Activated CD8-positive, alpha-beta memory T cell treated with anti-CD3 and anti-CD28 coated beads, Interleukin-2, amount 50 U/mL, for 1 hour (primary cell): Measurements from ENCODE around the gene ITGA1.
"Not testable (repeated sequence)": the region's sequence is repeated elsewhere in the genome, so short reads cannot be mapped to it uniquely, and the experiment has no call there.

Source experiments
- DNase-seq: peaks from one replicate; pipeline ENCODE4 v3.0.0-alpha.2; 2020; ENCODE audit errors: extremely low read depth

Gene ITGA1

DNA sequence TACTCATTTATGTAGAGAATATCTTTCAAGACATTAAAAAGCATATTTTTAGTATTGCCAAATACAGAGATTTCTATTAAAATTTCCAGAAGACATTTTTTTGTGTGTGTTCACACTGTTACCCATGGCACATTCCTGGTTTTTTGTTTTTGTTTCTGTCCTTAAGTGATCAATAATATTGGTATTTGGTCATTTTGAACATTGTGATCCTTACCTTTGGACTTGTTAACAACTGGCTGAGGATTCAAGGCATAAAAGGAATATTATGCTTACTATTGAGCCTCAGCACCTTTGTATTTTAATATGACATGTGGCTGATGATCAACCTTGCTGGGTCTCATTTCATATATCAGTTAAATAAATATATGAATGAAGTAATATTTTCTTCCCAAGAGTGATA, 41.9 kb downstream of the ITGA1 start:
- DNase-seq: no peak

DNA sequence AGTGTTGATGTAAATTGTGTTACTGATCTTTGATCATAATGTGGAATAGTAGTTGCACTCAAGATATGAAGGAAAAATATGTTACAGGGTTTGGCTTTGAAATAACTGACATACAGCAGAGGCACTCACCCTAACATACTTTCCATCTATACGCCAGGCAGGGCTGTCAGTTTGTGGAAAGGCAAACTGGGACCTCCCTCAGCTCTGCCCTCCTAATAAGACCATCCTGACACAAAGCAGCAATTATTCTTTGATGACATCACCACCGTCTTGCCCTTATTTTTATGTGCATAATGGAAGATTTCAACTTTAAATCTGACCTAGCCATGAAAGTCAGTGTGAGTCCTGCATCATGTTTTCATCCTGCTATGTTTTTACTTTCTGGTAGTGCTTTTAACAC, 42.9 kb downstream of the ITGA1 start:
- DNase-seq: no peak

DNA sequence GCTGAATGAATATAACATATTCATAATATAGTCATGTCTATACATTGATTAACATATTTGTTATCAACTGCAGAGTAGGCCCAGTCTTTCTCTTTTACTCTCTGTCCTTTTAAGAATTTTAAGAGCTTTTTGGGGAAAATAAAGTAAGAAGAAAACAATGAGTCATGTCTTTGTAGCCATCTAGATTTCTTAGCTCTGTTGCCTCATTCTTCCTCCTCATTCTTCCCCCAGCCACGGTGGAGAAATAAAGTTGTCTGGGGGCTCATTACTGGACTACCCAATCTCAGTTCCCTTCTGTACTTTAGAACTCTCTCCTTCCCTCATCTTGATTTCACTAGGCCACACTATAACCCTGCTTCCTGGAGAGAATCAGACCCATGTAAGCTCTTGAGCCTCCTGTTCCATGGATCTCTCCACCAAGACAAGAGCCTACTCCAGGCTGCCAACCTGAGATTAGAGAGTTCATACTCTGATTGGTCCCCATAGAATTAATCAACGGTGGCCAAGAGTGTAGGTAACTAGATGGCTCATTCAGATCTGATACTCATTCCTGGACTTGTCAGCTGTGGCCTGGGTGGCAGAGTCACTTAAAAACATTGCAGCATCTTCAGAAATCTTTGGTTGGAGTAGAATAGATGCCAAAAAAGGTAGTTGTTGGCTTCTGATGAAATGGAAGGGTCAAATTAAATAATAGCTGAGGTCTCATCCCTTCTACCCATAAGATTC, 44.2 kb downstream of the ITGA1 start:
- no peak for DNase-seq

DNA sequence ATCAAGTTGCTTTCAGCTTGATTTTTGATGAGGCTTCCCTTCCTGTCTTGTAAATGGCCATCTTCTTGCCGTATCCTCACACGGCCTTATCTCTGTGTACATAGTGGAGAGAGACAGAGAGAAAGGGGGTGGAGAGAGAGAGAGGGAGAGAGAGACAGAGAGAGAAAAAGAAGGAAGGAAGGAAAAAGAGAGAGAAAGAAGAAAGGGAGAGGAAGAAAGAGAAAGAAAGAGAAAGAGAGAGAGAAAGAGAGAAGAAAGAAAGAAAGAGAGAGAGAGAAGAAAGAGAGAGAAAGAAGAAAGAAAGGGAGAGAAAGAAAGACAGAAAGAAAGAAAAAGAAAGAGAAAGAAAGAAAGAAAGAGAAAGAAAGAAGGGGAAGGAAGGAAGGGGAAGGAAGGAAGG, 46.6 kb downstream of the ITGA1 start:
- DNase-seq: no peak

DNA sequence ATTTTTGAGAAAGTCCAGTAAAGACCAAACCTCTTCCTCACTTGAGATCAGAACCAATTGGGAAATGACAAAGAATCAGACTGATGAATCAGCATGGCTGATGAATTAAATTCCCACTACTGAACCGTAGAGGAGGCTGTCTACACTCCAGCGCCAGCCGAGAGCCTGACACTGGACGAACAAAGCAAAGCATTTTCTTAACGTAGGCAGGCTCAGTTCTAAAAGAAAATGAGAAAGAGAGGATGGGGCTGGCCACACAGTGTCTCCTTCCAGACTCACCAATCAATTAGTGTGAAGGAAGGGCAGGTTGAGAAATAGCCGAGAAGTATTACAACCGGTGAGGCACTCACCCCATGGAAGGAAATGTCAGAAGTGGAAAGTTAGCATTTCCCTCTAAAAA, 49.4 kb downstream of the ITGA1 start:
- no peak for DNase-seq

DNA sequence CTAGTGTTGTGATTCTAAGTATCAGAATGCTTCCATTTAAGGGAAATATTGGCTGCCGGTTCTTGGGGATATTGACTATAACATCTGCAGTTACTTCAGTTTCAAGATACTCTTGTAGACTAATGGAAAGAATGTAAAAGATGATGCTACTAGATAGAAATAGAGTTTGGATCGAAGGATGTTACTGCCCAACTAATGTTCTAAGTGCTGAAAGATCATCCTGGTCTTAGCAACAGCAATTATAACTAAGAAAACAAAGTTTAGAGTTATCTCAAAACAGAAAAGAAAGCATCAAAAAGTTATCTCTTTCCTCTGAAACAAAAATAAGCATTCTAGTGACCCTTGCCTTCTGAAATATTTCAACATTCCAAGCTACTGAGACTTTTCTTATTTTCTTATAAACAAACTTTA, 49.9 kb downstream of the ITGA1 start:
- no peak for DNase-seq

DNA sequence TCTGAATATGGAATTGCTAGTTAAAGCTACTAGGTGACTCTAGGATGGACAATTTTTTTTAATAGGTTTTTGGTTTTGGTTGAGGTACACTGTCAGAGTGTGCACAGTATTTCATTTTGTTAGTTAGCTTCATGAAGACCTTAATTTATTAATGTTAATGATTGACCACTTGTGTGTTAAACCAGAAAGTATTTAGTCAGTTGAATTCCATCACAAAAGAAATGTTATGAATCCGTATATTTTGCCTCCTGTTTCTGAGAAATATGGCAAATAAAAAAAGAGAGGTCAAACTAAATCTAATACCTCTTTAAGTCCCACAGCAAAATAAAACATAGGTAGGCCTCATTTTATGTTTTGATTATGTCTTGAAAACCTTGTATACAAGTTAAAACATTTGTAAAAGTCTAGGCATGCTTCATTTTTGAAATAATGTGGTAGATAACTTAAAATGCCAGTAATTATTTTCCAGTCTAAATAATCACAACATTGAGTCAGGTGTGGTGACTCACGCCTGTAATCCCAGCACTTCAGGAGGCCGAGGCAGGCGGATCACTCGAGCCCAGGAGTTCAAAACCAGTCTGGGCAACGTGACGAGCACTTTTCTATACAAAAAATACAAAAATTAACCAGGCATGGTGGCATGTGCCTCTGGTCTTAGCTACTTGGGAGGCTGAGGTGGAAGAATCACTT, 50.8 kb downstream of the ITGA1 start:
- DNase-seq: no peak

DNA sequence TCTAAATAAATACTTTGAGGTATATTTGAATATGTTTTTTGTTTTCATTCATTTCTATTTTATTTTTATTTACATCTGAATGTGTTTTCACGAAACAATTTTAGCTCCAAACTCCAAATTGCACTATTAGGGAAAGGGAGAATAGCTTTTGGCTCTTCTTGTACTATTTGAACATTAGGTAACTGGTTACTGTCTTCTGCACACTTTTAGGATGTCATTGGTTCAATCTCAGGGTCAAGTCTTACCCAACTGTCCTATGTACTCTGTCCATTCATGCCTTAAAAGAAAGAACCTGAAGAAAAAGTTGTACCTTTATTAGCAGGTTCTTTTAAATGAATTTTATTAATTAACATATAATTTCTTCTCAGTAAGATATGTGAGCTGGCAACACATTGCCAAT, 51.6 kb downstream of the ITGA1 start:
- DNase-seq: no peak

DNA sequence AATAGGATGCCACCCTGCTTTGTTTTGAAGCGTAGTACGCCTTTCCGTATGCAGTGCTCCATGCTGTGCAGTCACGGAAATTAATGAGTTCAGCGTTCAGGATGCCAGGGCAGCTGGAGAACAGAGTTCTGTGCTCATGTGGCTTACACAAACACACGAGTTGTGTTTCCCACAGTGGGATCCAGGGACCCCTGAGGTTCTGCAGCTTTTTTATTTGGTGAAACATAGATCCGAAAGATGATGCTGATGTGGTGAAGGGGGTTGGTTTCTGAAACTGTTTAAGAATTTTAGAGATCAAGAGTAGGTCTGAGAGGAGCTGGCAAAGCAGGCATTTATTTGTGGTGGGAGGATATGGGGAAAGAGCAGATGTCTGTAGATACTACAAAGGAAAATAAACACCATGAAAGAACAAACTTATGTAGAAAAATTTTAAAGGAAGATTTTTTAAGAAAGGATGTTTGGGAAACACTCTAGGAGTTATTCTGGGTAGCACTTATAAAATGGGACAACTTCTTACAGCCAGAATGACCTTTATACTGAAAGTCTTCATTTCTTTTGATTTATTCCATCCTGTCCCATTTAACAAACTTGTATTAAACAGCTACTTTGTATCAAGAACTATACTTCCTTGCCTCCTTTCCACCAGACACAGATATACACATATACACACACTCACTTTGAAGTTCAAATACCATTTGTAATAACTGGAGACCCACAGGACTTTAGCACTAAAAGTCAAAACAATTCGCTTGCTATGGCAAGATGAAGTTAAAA, 52.7 kb downstream of the ITGA1 start:
- no peak for DNase-seq

DNA sequence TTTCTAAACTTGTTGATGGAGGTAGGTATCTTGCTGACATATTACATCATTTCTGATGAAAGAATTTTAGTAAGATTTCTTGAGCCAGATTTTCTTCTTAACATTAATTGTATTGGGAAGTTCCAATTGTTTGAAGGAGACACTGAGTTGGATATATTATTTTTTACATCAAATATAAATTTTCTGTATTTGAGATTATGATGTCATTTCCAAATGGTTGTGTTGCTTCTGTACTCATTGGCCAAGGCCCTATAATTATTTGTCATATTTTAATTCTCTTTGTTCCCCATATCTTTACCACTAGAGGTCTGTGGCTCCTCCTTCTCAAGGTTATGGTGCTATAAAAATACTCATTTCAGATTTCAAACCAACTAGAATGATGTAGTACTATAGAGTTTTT, 53.4 kb downstream of the ITGA1 start:
- DNase-seq: no peak

DNA sequence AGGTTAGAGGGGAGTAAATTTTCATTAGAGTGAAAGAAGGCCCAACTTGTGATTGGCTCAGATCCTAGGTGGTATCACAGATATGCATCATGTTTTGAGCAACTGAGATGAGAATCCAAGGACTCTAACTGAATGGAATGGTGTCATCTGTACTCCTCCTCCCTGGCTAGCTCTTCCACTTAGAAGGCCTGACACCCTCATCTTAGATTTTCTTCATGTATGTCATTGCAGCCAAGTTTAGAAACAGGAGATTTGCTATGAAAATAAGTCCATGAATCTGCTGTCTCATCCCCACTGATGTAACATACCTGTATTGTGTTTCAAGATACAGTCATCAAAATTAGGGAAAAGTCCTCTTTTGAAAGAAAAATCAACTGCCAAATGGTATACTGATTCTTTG, 54.4 kb downstream of the ITGA1 start:
- no peak for DNase-seq

DNA sequence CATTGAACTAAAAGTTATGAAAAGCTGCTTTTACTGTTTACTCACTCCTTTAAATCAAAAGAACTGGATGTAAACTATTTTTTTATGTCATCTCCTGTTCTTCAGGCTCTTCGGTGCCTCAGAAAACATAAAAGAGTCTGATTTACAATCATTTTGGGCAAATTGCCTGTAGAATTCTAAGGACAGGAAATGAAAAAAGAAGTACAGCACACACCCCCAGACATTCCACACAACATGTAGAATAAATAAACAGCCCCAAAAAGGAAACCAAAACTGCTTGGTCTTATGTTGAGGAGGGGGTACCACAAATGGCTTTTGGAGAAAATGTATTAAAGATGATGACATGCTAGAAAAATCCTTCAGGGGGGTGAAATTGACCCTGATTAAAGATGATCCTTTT, 57.2 kb downstream of the ITGA1 start:
- no peak for DNase-seq

DNA sequence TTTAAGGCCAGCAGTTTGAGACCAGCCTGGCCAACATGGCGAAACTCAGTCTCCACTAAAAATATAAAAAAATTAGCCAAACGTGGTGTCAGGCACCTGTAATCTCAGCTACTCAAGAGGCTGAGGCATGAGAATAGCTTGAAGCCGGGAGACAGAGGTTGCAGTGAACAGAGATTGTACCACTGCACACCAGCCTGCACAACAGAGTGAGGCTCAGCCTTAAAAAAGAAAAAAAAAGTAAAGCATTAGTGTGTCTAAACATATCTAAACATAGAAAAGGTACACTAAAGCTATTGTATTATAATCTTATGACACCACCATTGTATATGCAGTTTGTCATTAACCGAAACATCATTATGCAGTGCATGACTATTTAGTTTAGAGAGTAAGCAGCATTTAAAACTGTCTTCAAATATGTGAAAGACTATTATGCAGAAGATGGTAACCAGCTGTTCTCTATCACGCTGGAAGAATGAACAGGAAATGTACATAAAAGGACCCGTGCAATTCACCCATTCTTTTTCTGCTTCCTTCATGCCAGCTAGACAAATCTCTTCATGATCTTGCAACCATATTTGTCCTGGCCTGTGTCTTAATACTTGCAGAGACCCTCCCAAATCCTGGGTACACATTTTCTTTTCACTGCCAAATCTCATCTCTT, 58.6 kb downstream of the ITGA1 start:
- DNase-seq: no peak

DNA sequence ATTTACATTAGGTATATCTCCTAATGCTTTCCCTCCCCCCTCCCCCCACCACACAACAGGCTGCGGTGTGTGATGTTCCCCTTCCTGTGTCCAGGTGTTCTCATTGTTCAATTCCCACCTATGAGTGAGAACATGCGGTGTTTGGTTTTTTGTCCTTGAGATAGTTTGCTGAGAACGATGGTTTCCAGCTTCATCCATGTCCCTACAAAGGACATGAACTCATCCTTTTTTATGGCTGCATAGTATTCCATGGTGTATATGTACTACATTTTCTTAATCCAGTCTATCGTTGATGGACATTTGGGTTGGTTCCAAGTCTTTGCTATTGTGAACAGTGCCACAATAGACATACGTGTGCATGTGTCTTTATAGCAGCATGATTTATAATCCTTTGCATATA, 61.0 kb downstream of the ITGA1 start:
- not testable (repeated sequence) for DNase-seq

DNA sequence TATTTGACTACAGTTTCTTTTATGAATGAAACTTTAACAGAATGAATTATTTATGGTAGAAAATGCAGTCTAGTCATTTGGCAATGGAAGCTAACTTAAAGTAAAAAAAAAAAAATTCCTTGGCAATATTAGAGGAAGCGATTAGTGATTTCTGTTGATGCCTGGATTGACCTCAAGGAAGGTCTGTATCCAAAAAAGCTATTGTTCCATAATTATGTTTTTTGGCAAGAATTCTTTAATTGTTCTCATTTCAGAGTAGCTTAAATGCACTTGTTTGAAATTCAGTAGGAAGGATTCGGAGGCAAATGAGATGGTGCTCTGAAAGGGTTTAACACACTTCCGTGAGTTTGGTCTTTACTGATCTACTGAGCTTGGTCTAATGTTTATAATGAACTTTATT, 61.8 kb downstream of the ITGA1 start:
- DNase-seq: no peak

DNA sequence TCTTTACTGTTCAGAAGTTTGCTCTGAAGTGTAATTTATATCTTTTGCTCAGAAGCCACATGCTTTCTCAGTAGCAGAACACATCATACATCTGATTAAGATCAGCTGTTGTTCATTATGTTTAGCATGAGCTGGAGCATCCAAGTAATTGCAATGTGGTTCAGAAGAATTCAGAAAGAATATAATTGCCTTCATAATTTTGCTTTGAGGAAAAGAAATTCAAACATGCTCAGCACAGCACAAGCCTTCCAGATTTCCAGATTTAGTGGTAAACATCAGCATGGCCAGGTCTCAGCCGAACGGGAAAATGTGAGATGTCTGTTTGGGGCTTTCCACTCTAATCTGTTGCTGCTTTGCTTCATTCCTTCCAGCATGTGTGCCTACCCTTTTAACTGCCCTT, 65.9 kb downstream of the ITGA1 start:
- DNase-seq: no peak

DNA sequence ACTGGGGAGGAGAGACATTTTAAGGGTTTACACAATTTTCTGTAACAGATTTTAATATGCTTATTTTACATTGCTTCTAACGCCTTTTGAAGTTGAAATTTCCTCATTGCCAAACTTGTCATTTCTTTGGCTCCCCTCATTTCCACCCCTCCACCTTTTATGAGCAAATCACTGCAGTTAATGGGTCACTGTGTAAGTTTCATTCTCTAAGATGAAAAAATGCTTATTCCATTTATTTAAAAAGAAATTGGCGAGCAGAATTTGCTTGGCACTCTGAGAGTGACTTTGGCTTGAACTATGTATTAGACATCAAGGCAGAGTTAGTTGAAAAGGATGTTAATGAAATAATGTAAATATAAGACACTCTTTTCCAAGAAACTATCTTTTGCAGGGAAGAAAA, 66.6 kb downstream of the ITGA1 start:
- DNase-seq: no peak

DNA sequence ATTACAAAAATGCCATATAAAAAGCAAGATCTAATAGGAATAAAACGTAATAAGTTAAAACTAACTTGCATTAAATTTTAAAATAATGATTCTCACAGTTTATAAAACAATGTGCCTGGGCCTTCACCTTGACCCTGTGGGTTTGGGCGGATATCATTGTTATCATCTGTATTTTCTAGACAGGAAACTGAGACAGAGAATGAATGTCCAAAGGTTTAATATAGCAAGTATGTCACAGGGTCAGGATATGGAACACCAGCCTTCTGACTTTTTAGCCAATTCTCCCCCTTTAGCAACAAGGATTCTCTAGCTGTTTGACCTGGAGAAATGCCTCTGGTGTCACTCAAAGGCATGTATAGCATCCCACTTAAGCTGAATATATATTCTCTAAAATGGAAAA, 67.2 kb downstream of the ITGA1 start:
- DNase-seq: no peak

DNA sequence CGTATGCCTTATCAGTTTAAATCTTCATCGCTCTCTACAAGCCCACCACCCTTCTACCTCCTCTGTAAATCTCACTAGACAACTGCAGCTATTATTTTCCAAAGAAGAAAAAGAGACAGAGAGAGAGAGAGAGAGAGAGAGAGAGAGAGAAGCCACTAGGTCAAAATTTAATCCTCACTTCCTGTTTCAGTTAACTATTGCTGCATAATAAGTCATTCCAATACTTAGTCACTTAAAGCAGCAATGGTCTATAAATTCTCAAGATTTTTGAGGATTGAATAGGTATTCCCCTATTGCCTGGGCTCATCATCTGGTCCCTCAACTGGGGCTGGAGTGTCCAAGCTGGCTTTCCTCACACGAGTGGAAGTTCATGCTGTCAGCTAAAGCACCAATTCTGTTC, 68.8 kb downstream of the ITGA1 start:
- no peak for DNase-seq

DNA sequence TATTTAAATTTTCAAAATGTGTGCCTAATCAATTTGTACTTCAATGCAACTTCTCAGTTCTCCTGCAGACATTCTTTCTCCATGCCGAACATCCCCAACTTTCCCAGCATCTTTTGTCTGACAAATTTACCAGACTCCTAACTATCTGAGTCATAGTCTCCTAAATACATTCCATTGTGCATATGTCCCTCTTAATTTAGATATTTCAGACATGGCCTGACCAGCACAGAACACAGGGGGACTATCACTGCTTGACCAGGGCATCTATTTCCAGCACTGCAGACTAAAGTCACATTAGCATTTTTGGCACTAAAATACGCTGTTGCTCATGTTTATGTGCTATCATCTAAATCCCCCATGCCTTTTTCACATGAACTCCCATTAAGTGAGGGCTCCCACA, 71.9 kb downstream of the ITGA1 start:
- no peak for DNase-seq

DNA sequence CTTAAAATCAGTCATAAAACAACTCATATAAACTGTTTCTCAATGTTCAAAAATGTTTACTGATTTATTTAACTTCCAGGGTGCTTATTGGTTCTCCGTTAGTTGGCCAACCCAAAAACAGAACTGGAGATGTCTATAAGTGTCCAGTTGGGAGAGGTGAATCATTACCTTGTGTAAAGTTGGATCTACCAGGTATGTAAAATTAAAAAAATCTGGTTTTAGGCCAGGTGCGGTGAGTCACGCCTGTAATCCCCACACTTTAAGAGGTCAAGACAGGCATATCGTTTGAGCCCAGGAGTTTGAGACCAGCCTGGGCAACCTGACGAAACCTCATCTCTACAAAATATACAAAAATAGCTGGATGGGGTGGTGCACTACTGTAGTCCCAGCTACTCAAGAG, 73.7 kb downstream of the ITGA1 start:
- DNase-seq: no peak

DNA sequence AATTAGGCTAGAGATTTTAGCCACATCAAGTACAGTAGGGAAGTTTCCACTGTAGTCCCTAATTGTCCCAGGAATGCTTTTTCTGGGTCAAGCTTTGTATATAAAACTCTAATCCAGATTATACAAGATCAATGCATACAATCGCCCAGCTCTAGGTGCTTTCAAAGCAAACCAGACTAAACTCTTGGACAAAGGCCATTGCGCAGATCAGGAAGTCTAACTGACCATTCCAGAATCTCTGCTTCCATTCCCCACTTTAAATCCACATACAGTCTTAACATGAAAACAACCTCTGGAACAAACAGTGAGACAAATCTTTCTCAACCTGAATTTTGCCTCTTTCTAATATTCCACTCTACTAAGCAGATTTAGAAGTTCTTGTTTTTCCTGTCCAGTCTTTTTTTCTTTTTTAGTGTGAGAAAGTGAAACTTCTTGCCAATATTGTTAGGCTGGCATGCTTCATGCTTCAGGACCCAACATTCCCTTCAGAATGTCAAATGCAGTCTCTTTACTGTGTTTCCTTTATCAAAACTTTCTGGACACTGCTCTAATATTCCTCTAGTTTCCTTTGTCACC, 76.1 kb downstream of the ITGA1 start:
- no peak for DNase-seq
